ENCODE measurements around the gene CETP.

The CETP gene

GRCh38 chr16:56923481-56924091 lies 38.2 kb upstream of the CETP start:
- no peak for TF ChIP-seq SIN3A (IDR thresholded peaks at IDR 0.05; ENCODE audit: borderline replicate concordance, insufficient read depth, low read length)
- TF ChIP-seq REST (IDR thresholded peaks at IDR 0.05; ENCODE audit: insufficient read depth in 1 of 2, low read depth in 2 of 2, low read length in 2 of 2), result no peak
- TF ChIP-seq TAF1 (IDR thresholded peaks at IDR 0.05; ENCODE audit: borderline replicate concordance, insufficient read depth, low read length), result no peak
- no peak for TF ChIP-seq FOXP2 (optimal IDR thresholded peaks at IDR 0.05; ENCODE audit: borderline replicate concordance, extremely low read depth, extremely low read length, insufficient read depth)
- no peak for TF ChIP-seq POLR2AphosphoS5 (IDR thresholded peaks at IDR 0.05; ENCODE audit: low read depth, low read length)

GRCh38 chr16:56927471-56927870 lies 34.3 kb upstream of the CETP start:
- TF ChIP-seq REST (IDR thresholded peaks at IDR 0.05; ENCODE audit: insufficient read depth in 1 of 2, low read depth in 2 of 2, low read length in 2 of 2), result no peak
- no peak for TF ChIP-seq SIN3A (IDR thresholded peaks at IDR 0.05; ENCODE audit: borderline replicate concordance, insufficient read depth, low read length)
- TF ChIP-seq FOXP2 (optimal IDR thresholded peaks at IDR 0.05; ENCODE audit: borderline replicate concordance, extremely low read depth, extremely low read length, insufficient read depth), result no peak
- no peak for TF ChIP-seq TAF1 (IDR thresholded peaks at IDR 0.05; ENCODE audit: borderline replicate concordance, insufficient read depth, low read length)
- no peak for TF ChIP-seq POLR2AphosphoS5 (IDR thresholded peaks at IDR 0.05; ENCODE audit: low read depth, low read length)

DNA sequence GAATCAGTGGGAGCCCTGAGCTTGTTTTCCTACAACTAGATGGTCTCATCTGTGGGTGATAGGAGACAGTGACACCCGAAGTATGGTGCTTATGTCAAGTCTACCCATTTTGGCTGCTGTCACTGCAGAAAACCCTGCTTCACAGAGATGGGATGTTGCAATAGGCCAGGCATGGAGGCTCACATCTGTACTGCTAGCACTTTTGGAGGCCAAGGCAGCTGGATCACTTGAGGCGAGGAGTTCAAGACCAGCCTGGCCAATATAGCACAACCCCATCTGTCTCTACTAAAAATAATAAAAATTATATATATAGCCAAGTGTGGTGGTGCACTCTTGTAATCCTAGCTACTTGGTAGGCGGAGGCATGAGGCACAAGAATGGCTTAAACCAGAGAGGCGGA lies 32.1 kb upstream of the CETP start:
- TF ChIP-seq FOXP2 (optimal IDR thresholded peaks at IDR 0.05; ENCODE audit: borderline replicate concordance, extremely low read depth, extremely low read length, insufficient read depth) (no peak), REST (IDR thresholded peaks at IDR 0.05; ENCODE audit: insufficient read depth in 1 of 2, low read depth in 2 of 2, low read length in 2 of 2) (no peak), TAF1 (IDR thresholded peaks at IDR 0.05; ENCODE audit: borderline replicate concordance, insufficient read depth, low read length) (no peak), POLR2AphosphoS5 (IDR thresholded peaks at IDR 0.05; ENCODE audit: low read depth, low read length) (no peak), SIN3A (IDR thresholded peaks at IDR 0.05; ENCODE audit: borderline replicate concordance, insufficient read depth, low read length) (no peak)

GRCh38 chr16:56930486-56931270 lies 31.1 kb upstream of the CETP start:
- TF ChIP-seq FOXP2 (optimal IDR thresholded peaks at IDR 0.05; ENCODE audit: borderline replicate concordance, extremely low read depth, extremely low read length, insufficient read depth), result no peak
- TF ChIP-seq REST (IDR thresholded peaks at IDR 0.05; ENCODE audit: insufficient read depth in 1 of 2, low read depth in 2 of 2, low read length in 2 of 2), result no peak
- no peak for TF ChIP-seq SIN3A (IDR thresholded peaks at IDR 0.05; ENCODE audit: borderline replicate concordance, insufficient read depth, low read length)
- no peak for TF ChIP-seq TAF1 (IDR thresholded peaks at IDR 0.05; ENCODE audit: borderline replicate concordance, insufficient read depth, low read length)
- TF ChIP-seq POLR2AphosphoS5 (IDR thresholded peaks at IDR 0.05; ENCODE audit: low read depth, low read length), result no peak

Data from PFSK-1 (cell line).